Measurements from ENCODE around the gene SULT1A1. TPM values are rescaled to one million over a fixed set of nuclear protein-coding genes. Genes with fewer than 3 reads are reported as not detected.
"Not testable (repeated sequence)": the region's sequence is repeated elsewhere in the genome, so short reads cannot be mapped to it uniquely, and the experiment has no call there.

Gene SULT1A1
- total RNA-seq, 1 experiment from 2014 or later: 3.1 TPM

DNA sequence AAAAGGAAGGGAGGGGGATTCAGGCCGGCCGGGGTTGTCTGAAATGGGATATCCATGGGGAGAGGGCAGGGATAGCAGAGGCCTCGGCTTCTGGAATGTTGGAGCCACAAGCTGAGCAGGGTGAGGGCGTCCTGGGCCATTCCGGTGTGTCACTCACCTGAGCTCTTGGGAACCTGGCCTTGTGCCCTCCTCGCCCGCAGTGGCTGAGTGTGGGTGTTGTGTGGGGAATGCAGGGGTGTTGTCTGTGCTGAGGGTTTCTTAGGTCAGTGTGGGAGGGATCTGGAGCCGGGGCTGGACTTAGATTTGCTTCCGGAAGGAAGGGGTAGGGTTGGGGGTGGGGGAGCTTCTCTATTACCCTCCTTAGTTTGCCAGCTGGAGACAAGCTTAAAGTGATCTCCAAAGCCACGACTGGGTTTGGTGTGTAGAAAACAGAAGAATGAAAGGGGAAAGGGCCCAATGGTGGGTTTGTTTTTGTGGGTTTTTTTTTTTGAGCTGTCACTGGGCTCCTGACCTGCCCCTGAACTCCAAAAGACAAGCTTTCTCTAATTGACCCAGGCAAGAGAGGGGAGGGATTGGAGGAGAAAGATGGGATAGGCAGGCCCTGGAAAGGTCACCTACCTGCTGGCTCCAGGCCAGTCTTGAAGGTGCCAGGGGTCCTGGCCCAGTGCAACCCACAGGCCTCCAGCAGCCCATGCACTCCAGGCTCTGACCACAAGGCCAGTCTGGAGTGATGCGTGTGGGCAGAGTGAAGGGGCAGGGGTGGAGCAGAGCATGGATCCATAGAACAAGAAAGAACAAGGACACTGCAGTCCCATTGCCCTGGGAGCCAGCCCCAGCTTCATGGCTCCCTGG lies 12.8 kb downstream of the SULT1A1 start, which contains the start of gene SULT1A2:
SULT1A2 (minus strand) TSS at position 211 of the 852 bp plus-strand sequence. CDS start 1,120 bp downstream, outside the sequence.
- no peak for DNase-seq (ENCODE audit: low read depth, low spot score)
- in situ Hi-C loops (cut with HindIII; ENCODE audit: low pct_unique_long_range_greater_than_20kb, low sequenced_read_pairs): no loop called here

- in situ Hi-C loops (cut with HindIII; ENCODE audit: low pct_unique_long_range_greater_than_20kb, low sequenced_read_pairs): no loop called here
- no peak for DNase-seq (ENCODE audit: low read depth, low spot score)
Observed at GRCh38 chr16:28596115-28596630, 13.7 kb downstream of the SULT1A1 start.

DNA sequence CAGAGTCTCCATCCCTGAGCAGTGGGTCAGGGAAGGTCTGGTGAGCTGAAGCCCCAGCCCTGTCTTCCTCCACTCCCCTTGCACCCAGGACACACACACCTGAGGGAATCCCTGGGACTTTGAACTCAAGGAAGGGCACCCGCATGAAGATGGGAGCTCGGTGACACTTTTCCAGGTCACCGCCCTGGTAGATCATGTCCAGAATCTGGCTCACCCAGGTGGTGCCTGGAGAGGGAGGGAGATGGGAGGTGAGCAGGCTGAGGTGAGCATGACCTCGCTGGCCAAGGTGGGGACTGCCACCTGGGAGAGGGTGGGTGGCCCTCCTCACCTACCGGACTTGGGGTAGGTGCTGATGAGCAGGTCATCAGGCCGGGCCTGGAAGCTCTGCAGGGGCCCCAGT lies 14.4 kb downstream of the SULT1A1 start:
- in situ Hi-C loops (cut with HindIII; ENCODE audit: low pct_unique_long_range_greater_than_20kb, low sequenced_read_pairs): not testable (repeated sequence)

GRCh38 chr16:28592979-28593553 lies 16.8 kb downstream of the SULT1A1 start:
- in situ Hi-C loops (cut with HindIII; ENCODE audit: low pct_unique_long_range_greater_than_20kb, low sequenced_read_pairs): no loop called here
- DNase-seq (ENCODE audit: low read depth, low spot score): no peak

More for the DNA sequence above, 14.4 kb downstream of the SULT1A1 start:
- DNase-seq (ENCODE audit: low read depth, low spot score): not testable (repeated sequence)

DNA sequence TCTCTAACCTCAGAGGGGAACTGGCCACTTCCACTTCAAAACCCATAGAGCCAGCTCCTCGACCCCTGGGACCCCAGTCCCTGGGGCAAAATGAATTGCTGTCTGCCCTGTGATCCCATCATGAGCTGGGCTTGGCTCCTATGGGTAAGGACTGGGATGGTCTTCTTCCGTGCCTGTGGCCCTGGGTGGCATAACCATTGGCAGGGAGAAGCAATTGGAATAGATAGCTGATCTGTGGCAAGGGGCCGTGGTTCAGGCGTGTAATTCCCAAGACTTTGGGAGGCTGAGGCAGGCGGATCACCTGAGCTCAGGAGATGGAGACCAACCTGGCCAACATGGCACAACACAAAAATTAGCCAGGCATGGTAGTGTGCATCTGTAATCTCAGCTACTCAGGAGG lies 17.3 kb downstream of the SULT1A1 start:
- in situ Hi-C loops (cut with HindIII; ENCODE audit: low pct_unique_long_range_greater_than_20kb, low sequenced_read_pairs): no loop called here
- no peak for DNase-seq (ENCODE audit: low read depth, low spot score)

DNA sequence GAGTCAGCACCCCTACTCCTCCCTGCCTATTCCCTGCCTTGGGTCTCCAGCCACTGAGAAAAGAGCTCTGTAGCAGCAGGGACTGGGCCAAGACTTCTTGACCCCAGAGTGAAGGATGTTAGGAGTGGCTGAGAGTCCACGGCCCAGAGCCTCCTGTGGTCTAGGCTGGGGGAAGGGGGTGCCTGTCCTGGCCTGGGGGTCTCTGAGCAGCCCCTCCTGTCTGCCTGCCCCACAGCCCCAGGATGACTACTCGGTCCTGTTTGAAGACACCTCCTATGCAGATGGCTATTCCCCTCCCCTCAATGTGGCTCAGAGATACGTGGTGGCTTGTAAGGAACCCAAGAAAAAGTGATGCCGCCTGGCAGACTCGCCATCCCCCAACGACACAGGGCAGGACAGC lies 18.5 kb downstream of the SULT1A1 start:
- in situ Hi-C loops (cut with HindIII; ENCODE audit: low pct_unique_long_range_greater_than_20kb, low sequenced_read_pairs): no loop called here
- no peak for DNase-seq (ENCODE audit: low read depth, low spot score)

DNA sequence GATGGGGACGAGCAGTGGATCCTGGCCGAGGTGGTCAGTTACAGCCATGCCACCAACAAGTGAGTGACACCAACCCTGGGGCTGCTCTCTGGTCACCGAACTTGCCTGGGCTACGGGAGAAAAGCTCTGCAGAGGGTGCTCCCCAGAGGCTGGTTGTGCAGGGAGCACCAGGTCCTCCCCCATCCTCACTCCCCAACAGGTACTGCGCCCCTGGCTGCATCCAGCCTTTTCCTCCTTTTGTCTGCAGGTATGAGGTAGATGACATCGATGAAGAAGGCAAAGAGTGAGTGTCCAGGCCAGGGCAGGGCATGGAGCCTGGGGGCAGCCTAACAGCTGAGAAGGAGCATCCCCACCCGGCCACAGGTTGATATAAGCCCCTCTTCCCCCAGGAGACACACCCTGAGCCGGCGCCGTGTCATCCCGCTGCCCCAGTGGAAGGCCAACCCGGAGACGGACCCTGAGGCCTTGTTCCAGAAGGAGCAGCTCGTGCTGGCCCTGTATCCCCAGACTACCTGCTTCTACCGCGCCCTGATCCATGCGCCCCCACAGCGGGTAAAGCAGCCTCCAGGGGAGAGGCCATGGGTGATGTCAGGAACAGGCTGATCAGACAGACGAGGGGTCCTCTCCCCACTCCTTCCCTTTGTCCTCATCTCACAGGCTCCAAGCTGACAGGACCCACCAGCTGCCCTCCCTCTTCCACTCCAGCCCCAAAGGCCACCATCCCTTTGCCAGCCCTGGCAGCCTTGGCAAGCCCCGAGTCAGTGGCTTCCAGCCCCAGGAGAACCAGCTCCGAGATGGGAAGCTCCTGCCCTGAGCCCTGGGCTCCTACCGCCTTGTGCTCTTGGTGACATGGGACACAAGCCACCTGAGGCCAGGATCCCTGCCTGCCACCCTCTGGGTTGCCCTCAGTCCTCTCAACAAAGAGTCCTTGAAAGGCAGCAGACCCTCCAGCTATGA lies 19.2 kb downstream of the SULT1A1 start:
- no peak for DNase-seq (ENCODE audit: low read depth, low spot score)
- in situ Hi-C loops (cut with HindIII; ENCODE audit: low pct_unique_long_range_greater_than_20kb, low sequenced_read_pairs): no loop called here

GRCh38 chr16:28589930-28590329 lies 19.9 kb downstream of the SULT1A1 start:
- DNase-seq (ENCODE audit: low read depth, low spot score): no peak
- in situ Hi-C loops (cut with HindIII; ENCODE audit: low pct_unique_long_range_greater_than_20kb, low sequenced_read_pairs): no loop called here

- in situ Hi-C loops (cut with HindIII; ENCODE audit: low pct_unique_long_range_greater_than_20kb, low sequenced_read_pairs): no loop called here
- DNase-seq (ENCODE audit: low read depth, low spot score): no peak
Observed at GRCh38 chr16:28589069-28589468, 20.8 kb downstream of the SULT1A1 start.

DNA sequence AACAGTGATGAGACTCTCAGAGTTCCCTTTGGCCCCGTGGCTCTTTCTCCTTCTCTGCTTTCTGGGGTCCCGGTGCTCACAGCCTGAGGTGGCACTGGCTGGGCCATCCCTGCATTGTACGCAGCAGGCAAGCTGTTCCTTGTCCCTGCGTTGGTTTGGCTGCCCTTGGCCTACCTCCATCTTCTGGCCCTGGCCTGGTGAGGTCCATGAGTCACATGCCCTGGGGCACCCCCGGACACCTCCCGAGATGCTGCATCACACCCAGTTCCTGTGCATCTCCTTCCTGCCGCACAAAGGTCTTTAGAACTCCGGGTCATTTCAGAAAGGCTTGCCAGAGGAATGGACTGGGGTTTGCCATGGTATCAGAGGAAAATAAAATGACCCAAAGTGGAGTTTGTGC lies 22.5 kb downstream of the SULT1A1 start:
- in situ Hi-C loops (cut with HindIII; ENCODE audit: low pct_unique_long_range_greater_than_20kb, low sequenced_read_pairs): no loop called here
- peak; percentile 37 for DNase-seq (ENCODE audit: low read depth, low spot score)

GRCh38 chr16:28586466-28586865 lies 23.4 kb downstream of the SULT1A1 start:
- in situ Hi-C loops (cut with HindIII; ENCODE audit: low pct_unique_long_range_greater_than_20kb, low sequenced_read_pairs): no loop called here
- DNase-seq (ENCODE audit: low read depth, low spot score): no peak

DNA sequence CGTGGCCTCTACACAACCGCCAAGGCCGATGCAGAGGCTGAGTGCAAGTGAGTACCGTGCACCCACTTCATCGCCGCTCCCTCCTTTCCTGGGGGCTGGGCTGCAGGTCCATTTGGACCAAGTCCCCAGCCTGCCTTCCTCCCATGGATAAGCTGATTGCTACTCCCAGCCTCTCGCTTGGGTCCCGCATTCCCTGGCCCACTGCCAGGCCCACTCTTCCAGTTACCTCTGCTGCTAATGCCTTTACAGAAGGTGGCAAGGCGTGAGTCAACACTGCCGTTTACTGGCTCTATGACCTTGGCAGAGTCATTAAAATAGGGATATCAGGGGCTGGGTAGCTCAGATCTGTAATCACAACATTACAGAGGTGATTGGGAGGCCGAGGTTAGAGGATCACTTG lies 24.2 kb downstream of the SULT1A1 start:
- DNase-seq (ENCODE audit: low read depth, low spot score): no peak

GRCh38 chr16:28580726-28581315 lies 29.0 kb downstream of the SULT1A1 start:
- in situ Hi-C loops (cut with HindIII; ENCODE audit: low pct_unique_long_range_greater_than_20kb, low sequenced_read_pairs): no loop called here
- DNase-seq (ENCODE audit: low read depth, low spot score): no peak

More for the DNA sequence above, 24.2 kb downstream of the SULT1A1 start:
- in situ Hi-C loops (cut with HindIII; ENCODE audit: low pct_unique_long_range_greater_than_20kb, low sequenced_read_pairs): no loop called here

DNA sequence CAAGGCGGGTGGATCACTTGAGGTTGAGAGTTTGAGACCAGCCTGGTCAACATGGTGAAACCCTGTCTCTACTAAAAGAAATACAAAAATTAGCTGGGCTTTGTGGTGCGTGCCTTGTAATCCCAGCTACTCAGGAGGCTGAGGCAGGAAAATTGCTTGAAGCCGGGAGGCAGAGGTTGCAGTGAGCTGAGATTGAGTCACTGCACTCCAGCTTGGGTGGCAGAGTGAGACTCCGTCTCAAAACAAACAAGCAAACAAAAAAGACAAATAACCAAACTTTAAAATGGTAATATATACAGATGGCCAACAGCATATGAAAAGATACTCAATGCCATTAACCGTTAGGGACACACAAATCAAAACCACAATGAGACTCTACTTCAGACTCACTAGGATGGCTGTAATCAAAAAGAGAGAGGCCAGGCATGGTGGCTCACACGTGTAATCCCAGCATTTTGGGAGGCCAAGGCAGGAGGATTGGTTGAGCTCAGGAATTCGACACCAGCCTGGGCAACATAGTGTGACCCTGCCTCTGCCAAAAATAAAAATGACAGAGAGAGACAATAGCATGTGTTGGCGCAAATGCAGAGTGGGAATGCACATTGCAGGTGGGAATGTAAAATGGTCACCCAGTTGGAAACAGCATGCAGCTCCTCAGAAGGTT lies 34.3 kb downstream of the SULT1A1 start:
- in situ Hi-C loops (cut with HindIII; ENCODE audit: low pct_unique_long_range_greater_than_20kb, low sequenced_read_pairs): no loop called here
- DNase-seq (ENCODE audit: low read depth, low spot score): no peak

- DNase-seq (ENCODE audit: low read depth, low spot score): no peak
- in situ Hi-C loops (cut with HindIII; ENCODE audit: low pct_unique_long_range_greater_than_20kb, low sequenced_read_pairs): no loop called here
Observed at GRCh38 chr16:28574925-28575324, 34.9 kb downstream of the SULT1A1 start.

- in situ Hi-C loops (cut with HindIII; ENCODE audit: low pct_unique_long_range_greater_than_20kb, low sequenced_read_pairs): no loop called here
- no peak for DNase-seq (ENCODE audit: low read depth, low spot score)
Observed at GRCh38 chr16:28573738-28574718, 35.8 kb downstream of the SULT1A1 start.
